GM12801 (cell line): ENCODE data around the gene HDAC5.

Experiments used
- TF ChIP-seq, protein P1 (sequence below): IDR thresholded peaks from one replicate; pipeline ENCODE4 v1.5.1; 2011; ENCODE audit warnings: control low read depth; ENCODE audit not compliant: insufficient read length; ENCODE audit errors: extremely low read depth

HDAC5 gene

DNA sequence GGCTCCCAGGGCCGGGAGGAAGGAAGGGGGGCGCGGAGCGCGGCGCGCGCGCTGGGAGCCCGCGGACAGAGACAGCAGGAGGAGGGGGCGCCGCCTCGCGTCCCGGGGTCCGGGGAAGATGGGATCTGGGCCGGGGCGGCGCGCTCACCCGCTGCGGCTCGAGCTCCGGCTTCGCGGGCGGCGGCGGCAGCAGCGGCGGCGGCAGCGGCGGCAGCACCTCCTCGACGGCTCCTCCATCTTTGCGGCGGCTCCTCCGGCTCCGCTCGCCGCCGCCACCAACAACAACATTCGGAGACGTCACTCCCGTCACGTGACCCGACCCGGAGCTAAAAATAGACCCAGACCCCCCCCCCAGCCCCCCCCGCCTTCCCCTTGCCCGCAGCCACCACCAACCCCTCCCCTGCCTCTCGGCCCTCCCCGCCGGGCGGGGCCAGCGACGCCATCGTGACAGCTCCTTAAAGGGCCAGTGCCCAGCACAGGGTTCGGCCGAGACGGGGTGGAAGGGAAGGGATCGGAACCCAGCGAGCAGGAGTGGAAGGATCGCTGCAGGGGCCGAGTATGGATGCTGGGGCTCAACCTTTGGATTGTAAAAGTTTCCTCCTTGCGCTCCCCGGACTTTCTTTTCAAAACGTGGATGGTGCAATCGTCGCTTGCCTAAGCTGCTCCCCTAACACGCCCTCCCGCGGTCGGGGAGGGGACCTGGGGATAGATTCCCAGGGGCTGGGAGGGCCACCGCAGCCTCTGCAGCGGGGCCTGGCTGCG is at the start of gene HDAC5:
TSS of gene HDAC5 (minus strand) at position 286 of the 762 bp plus-strand sequence. CDS start 6,126 bp downstream, outside the sequence.
- TF ChIP-seq, protein P1, sequence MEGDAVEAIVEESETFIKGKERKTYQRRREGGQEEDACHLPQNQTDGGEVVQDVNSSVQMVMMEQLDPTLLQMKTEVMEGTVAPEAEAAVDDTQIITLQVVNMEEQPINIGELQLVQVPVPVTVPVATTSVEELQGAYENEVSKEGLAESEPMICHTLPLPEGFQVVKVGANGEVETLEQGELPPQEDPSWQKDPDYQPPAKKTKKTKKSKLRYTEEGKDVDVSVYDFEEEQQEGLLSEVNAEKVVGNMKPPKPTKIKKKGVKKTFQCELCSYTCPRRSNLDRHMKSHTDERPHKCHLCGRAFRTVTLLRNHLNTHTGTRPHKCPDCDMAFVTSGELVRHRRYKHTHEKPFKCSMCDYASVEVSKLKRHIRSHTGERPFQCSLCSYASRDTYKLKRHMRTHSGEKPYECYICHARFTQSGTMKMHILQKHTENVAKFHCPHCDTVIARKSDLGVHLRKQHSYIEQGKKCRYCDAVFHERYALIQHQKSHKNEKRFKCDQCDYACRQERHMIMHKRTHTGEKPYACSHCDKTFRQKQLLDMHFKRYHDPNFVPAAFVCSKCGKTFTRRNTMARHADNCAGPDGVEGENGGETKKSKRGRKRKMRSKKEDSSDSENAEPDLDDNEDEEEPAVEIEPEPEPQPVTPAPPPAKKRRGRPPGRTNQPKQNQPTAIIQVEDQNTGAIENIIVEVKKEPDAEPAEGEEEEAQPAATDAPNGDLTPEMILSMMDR = no peak

- TF ChIP-seq, protein P1 = no peak
Observed at GRCh38 chr17:44171931-44172455, 48.6 kb upstream of the HDAC5 start.

DNA sequence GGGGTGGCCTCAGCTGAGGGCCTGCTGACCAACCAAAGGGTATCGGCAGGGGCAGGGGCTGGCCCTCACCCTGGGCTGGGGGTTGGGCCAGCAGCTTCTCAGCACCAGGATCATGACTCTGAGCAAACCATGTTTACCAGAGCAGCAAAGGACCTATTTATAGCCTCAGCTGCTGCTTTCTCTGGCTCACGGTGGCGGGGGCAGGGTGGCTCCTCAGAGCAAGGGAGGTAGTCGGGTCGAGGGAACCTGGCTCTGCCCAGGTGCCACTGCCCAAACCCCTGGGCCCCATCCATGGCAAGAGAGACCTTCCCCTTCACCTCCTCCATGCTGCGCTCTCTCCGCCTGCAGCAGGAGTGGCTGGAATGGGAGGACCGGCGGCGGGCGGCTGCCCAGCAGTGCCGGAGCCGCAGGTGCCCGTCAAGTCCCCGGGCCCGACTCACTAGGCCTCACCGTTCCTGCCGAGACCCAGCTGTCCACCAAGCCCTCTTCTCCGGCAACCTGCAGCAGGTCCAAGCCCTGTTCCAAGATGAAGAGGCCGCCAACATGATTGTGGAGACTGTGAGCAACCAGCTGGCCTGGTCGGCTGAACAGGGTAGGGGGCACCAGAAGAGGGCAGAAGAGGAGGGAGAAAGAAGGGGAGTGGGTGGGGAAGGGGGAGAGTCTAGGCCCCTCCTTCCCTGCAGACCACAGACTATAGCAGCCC is 47.2 kb upstream of the HDAC5 start, which contains the start of gene ASB16:
TSS of gene ASB16 (plus strand) at position 206 of the 703 bp plus-strand sequence. CDS start at position 292, 86 bp downstream.
- TF ChIP-seq, protein P1 = no peak

- TF ChIP-seq, protein P1 = no peak
Observed at GRCh38 chr17:44170135-44170498, 46.7 kb upstream of the HDAC5 start.

DNA sequence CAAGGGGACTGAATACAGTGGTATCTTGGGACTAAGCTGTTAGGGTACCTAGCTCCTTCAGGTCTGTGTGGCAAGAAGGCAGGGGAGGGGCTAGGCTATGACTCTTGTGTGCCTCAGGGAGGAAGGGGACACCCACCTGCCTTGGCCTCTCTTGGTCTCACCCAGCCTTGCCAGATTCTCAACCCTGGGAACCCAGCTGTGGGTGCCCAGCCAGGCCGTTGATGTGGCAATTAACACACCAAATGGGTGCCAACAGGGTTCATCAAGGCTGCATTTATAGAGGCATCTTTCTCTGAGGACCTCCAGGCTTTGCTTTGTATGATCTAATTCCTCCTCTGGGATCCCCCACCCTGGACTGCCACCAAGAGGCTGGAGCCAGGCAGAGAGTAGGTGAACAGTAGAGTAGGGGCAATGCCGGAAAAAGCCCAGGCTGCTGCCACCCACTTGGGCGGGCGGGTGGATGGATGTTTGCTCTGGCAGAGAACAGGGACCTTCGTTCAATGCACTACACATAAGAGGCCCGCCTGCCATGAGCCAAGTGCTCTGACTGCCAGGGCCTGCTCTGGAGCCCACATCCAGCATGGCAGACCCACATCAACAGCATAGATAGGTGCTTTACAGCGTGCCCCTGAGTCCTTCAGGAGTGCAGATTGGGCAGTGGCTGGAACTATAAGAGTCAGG is 43.9 kb upstream of the HDAC5 start:
- TF ChIP-seq, protein P1 = no peak

DNA sequence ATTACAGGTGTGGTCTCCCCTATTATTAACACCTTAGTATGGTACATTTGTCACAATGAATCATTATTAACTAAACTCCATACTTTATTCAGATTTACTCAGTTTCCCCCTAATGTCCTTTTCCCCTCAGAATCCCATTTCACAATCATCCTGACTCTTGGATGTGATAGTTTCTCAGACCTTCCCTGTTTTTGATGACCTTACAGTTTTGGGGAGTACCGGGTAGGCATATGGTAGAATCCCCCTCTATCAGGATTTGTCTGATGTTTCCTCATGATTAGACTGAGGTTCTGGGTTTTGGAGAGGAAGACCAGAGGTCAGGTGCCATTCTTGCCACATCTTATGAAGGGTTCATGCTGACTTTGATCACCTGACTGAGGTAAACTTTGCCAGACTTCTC is 41.0 kb upstream of the HDAC5 start:
- TF ChIP-seq, protein P1 = no peak
